B cell (primary cell): Measurements from ENCODE around the gene NDST3. TPM values are rescaled to one million over a fixed set of nuclear protein-coding genes. Genes with fewer than 3 reads are reported as not detected.

ENCODE experiments used
- ATAC-seq: fragments of 200-7000 bp; cut with Tn5 transposase; one replicate; pipeline ENCODE4 v1.10.0; 2021; ENCODE audit warnings: low read depth, mild to moderate bottlenecking, moderate number of reproducible peaks, moderate library complexity
- CTCF ChIA-PET: fragments of 350-600 bp; sonication (Branson Sonifier 250); formaldehyde crosslinking; loops from one replicate; lab custom pipeline; 2021; ENCODE audit warnings: antibody characterized with exemption, inconsistent platforms; lab: Charles Lee
- POLR2A ChIA-PET: fragments of 350-600 bp; sonication (Branson Sonifier 250); formaldehyde crosslinking; loops from one replicate; lab custom pipeline; 2021; ENCODE audit warnings: antibody characterized with exemption; lab: Charles Lee
- DNase-seq: peaks from one replicate; pipeline ENCODE4 v3.0.0; 2013
- H2AFZ ChIP-seq: 2 replicates; pipeline ENCODE4 v1.6.1; 2012; ENCODE audit warnings: mild to moderate bottlenecking, low read depth, low read length; ENCODE audit not compliant: insufficient read depth, poor library complexity, severe bottlenecking
- H3K27ac ChIP-seq, 2 donors: 1 replicate in 1 of 2; 2 replicates in 1 of 2; pipeline ENCODE4 v1.5.1; 2012 to 2013; ENCODE audit warnings: low read length in 2 of 2, mild to moderate bottlenecking in 2 of 2, moderate library complexity in 1 of 2
- H3K27me3 ChIP-seq, 4 experiments: fragments of 200-600 bp in 1 of 4; sonication (generic) in 1 of 4; replicated peaks in 1 of 4; 1 replicate in 2 of 4; 2 replicates in 2 of 4; pipeline versions ENCODE4 v1.6.1 to v1.7.0; 2013 to 2016; ENCODE audit warnings: low read length in 3 of 4, mild to moderate bottlenecking in 2 of 4, mixed read lengths in 1 of 4, moderate library complexity in 1 of 4; ENCODE audit not compliant: insufficient read depth in 4 of 4, control insufficient read depth in 3 of 4; ENCODE audit errors: control extremely low read depth in 1 of 4
- H3K36me3 ChIP-seq, 2 experiments: replicated peaks in 1 of 2; 1 replicate in 1 of 2; 2 replicates in 1 of 2; pipeline versions ENCODE4 v1.6.1 to v1.7.1; 2013; ENCODE audit warnings: low read length in 1 of 2; ENCODE audit not compliant: insufficient read depth in 2 of 2, control insufficient read depth in 1 of 2; ENCODE audit errors: control extremely low read depth in 1 of 2, extremely low read depth in 1 of 2
- H3K4me1 ChIP-seq, 2 donors: fragments of 200-600 bp in 1 of 2; sonication (generic) in 1 of 2; 1 replicate in 1 of 2; 2 replicates in 1 of 2; pipeline versions ENCODE4 v1.5.1 to v1.6.1; 2013 to 2017; ENCODE audit warnings: low read length in 2 of 2; ENCODE audit not compliant: control insufficient read depth in 2 of 2, insufficient read depth in 2 of 2
- H3K4me2 ChIP-seq: replicated peaks from 2 replicates; pipeline ENCODE3; 2012; ENCODE audit warnings: mild to moderate bottlenecking, low read depth, low read length; ENCODE audit not compliant: poor library complexity, severe bottlenecking
- H3K4me3 ChIP-seq, 5 experiments: fragments of 200-600 bp in 1 of 5; sonication (generic) in 1 of 5; 1 replicate in 3 of 5; 2 replicates in 2 of 5; pipeline versions ENCODE4 v1.5.1 to v1.7.0; 2011 to 2016; ENCODE audit warnings: low read length in 4 of 5, mild to moderate bottlenecking in 4 of 5, low read depth in 2 of 5, control low read depth in 1 of 5, moderate library complexity in 1 of 5; ENCODE audit not compliant: insufficient read depth in 1 of 5; ENCODE audit errors: control extremely low read depth in 1 of 5, extremely low read depth in 1 of 5
- H3K79me2 ChIP-seq: fragments of 200-600 bp; sonication (generic); one replicate; pipeline ENCODE4 v1.6.0; 2016; ENCODE audit warnings: low read length; ENCODE audit not compliant: control insufficient read depth, insufficient read depth
- H3K9ac ChIP-seq: fragments of 200-600 bp; sonication (generic); 2 replicates; pipeline ENCODE4 v1.6.1; 2017; ENCODE audit warnings: mild to moderate bottlenecking, low read length, moderate library complexity
- H3K9me3 ChIP-seq, 3 donors: one replicate each; pipeline versions ENCODE4 v1.6.1 to v1.7.1; 2013; ENCODE audit warnings: low read length in 2 of 3; ENCODE audit not compliant: control insufficient read depth in 2 of 3, insufficient read depth in 1 of 3; ENCODE audit errors: control extremely low read depth in 1 of 3
- H4K20me1 ChIP-seq: 2 replicates; pipeline ENCODE4 v1.6.0; 2012; ENCODE audit warnings: mild to moderate bottlenecking, low read length; ENCODE audit not compliant: insufficient read depth, control insufficient read depth, poor library complexity, severe bottlenecking
- H3K27ac Mint-ChIP-seq: one replicate; pipeline ENCODE4 v1.8.0; 2021; ENCODE audit warnings: mixed read lengths
- H3K27me3 Mint-ChIP-seq: one replicate; pipeline ENCODE4 v1.8.0; 2021; ENCODE audit warnings: mixed read lengths
- H3K4me1 Mint-ChIP-seq: one replicate; pipeline ENCODE4 v1.8.0; 2021; ENCODE audit warnings: mixed read lengths
- H3K4me3 Mint-ChIP-seq: one replicate; pipeline ENCODE4 v1.8.0; 2021; ENCODE audit warnings: mixed read lengths
- H3K9me3 Mint-ChIP-seq: one replicate; pipeline ENCODE4 v1.8.0; 2022; ENCODE audit warnings: mixed read lengths; ENCODE audit not compliant: insufficient read depth
- EZH2 ChIP-seq: IDR thresholded peaks from 2 replicates; pipeline ENCODE4 v1.6.1; 2012; ENCODE audit warnings: borderline replicate concordance, low read depth, mild to moderate bottlenecking, moderate library complexity, low read length; ENCODE audit not compliant: insufficient read depth, poor library complexity, severe bottlenecking
- WGBS: methylation state at CpG from one replicate; pipeline ENCODE4 v1.1.5; 2013; ENCODE audit warnings: missing lambda C conversion rate; ENCODE audit not compliant: insufficient coverage; 5-methylcytosine and 5-hydroxymethylcytosine counted together
- intact Hi-C: fragments of 100-400 bp; cut with micrococcal nuclease; formaldehyde crosslinking; loops from one replicate; pipeline ENCODE4 v1.10.0; 2022
- polyA plus RNA-seq: library from polyadenylated mRNA; depleted of rRNA; stranded (reverse); fragments of >200 nt; gene quantifications from 2 replicates; pipeline ENCODE4 v1.2.3, GENCODE V29; 2012
- total RNA-seq, 2 donors: library from RNA; stranded (reverse); fragments of 120-200 nt in 1 of 2; gene quantifications; 1 replicate in 1 of 2; 2 replicates in 1 of 2; pipeline versions ENCODE4 v1.2.3 to v1.2.4, GENCODE V29; 2013 to 2022
- TF ChIP-seq, protein P1 (sequence below): fragments of 200-600 bp; IDR thresholded peaks from one replicate; pipeline ENCODE4 v1.8.0; 2022; ENCODE audit warnings: antibody characterized with exemption, mild to moderate bottlenecking

NDST3 gene
- total and polyA plus RNA-seq, 2 donors (not counting 1 experiment from before 2014, with no cell fraction given): not detected

DNA sequence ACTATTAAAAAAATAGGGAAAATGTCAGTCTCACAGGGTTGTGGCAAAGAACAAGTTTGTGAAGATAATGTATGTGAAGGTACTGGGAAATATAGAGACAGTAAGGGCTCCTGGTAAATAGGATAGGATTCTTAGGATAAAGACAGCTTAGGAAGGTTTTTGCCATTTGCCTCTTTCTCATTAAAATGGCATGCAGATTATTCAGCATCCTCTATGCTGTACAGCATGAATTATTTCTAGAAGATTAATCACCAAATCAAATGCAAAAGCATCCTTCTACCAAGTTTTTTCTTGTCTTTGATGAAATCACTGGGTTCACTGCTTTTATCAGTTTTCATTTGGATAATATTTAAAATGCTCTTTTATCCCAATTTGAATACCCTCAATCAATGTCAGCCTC is 142.8 kb downstream of the NDST3 start:
- H3K79me2 ChIP-seq: no peaks in the 10 kb centered on the region
- no peaks in the 10 kb centered on the region for H3K4me1 Mint-ChIP-seq
- H3K27me3 Mint-ChIP-seq: no peaks in the 10 kb centered on the region
- no peaks in the 10 kb centered on the region for H3K27me3 ChIP-seq
- ChIA-PET CTCF (no interaction called here), POLR2A (no interaction called here)
- no peak overlapping the region for H3K27ac Mint-ChIP-seq
- no peak overlapping the region for H3K4me3 Mint-ChIP-seq
- intact Hi-C loops: no loop called here
- H3K4me1 ChIP-seq: no peaks in the 10 kb centered on the region
- ATAC-seq (no peak), DNase-seq (no peak)
- H3K27ac ChIP-seq: no peak overlapping the region
- no peak for TF ChIP-seq EZH2
- TF ChIP-seq, protein P1, sequence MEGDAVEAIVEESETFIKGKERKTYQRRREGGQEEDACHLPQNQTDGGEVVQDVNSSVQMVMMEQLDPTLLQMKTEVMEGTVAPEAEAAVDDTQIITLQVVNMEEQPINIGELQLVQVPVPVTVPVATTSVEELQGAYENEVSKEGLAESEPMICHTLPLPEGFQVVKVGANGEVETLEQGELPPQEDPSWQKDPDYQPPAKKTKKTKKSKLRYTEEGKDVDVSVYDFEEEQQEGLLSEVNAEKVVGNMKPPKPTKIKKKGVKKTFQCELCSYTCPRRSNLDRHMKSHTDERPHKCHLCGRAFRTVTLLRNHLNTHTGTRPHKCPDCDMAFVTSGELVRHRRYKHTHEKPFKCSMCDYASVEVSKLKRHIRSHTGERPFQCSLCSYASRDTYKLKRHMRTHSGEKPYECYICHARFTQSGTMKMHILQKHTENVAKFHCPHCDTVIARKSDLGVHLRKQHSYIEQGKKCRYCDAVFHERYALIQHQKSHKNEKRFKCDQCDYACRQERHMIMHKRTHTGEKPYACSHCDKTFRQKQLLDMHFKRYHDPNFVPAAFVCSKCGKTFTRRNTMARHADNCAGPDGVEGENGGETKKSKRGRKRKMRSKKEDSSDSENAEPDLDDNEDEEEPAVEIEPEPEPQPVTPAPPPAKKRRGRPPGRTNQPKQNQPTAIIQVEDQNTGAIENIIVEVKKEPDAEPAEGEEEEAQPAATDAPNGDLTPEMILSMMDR: no peak
- H3K4me3 ChIP-seq: no peak overlapping the region
- no peak overlapping the region for H3K9ac ChIP-seq
- H3K4me2 ChIP-seq: no peak overlapping the region
- H4K20me1 ChIP-seq: no peaks in the 10 kb centered on the region
- no peaks in the 10 kb centered on the region for H3K9me3 ChIP-seq
- H2AFZ ChIP-seq: no peak overlapping the region
- no peaks in the 10 kb centered on the region for H3K36me3 ChIP-seq
- H3K9me3 Mint-ChIP-seq: no peaks in the 10 kb centered on the region

DNA sequence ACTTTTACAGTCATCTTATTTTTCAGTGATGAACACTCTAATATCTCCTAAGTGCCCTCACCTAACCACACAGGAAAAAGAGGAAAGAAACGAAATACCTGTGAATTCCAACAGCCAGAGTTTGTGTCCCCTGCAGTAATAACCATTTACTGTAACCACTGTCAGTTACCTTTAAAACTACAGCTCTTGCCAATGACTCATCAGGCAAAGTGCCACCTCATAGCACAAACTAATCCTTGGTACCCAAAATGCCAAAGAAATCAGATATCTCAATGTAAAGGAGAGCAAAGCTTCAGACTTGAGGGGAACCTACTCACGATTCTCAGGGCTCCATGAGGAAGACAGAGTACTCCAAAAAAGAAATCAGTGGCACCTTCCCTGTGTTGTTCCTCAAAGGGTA is 146.5 kb downstream of the NDST3 start:
- intact Hi-C loops: no loop called here
- POLR2A ChIA-PET: no interaction called here
- Histone ChIP-seq H2AFZ (no peak overlapping the region), H3K4me3 (no peak overlapping the region), H4K20me1 (no peaks in the 10 kb centered on the region), H3K36me3 (no peaks in the 10 kb centered on the region), H3K4me1 (no peaks in the 10 kb centered on the region), H3K4me2 (no peak overlapping the region), H3K9ac (no peak overlapping the region), H3K27me3 (no peaks in the 10 kb centered on the region), H3K27ac (no peak overlapping the region), H3K9me3 (no peaks in the 10 kb centered on the region), H3K79me2 (no peaks in the 10 kb centered on the region)
- Mint-ChIP-seq H3K27me3 (no peaks in the 10 kb centered on the region), H3K4me3 (no peak overlapping the region), H3K27ac (no peak overlapping the region), H3K9me3 (no peaks in the 10 kb centered on the region), H3K4me1 (no peaks in the 10 kb centered on the region)
- DNase-seq (no peak), ATAC-seq (no peak)
- TF ChIP-seq EZH2: no peak
- TF ChIP-seq, protein P1: no peak
- CTCF ChIA-PET: no interaction called here
- 71% methylated on average over 1 of the region's 2 CpGs for WGBS
